ENCODE data around the gene KSR2. TPM values are rescaled to one million over a fixed set of nuclear protein-coding genes. Genes with fewer than 3 reads are reported as not detected.

The KSR2 gene
- total and polyA plus RNA-seq, 2 donors (not counting 3 experiments of a cell fraction or from before 2014, with no cell fraction given), result 2.1 to 5.2 TPM

DNA sequence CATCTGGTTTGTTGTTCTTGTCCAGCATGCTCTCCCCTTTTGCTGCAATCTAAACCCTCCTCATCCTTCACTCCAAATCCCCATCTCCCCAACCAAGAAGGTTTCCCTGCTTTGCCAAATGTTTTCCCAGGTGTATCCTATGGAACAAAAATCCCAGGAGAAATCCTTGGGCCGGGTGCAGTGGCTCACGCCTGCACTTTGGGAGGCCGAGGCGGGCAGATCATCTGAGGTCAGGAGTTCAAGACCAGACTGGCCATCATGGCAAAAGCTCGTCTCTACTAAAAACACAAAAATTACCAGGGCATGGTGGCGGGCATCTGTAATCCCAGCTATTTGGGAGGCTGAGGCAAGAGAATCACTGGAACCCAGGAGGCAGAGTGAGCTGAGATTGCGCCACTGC, 5.0 kb downstream of the KSR2 start:
- Histone ChIP-seq H3K4me2 (ENCODE audit: insufficient read depth, low read length) (no peak overlapping the region), H3K9ac (replicated peaks; ENCODE audit: extremely low read depth, insufficient read depth, low read length) (no peak overlapping the region), H3K79me2 (ENCODE audit: control insufficient read depth, insufficient read depth, low read length) (no peaks in the 10 kb centered on the region), H3K9me3 (replicated peaks; ENCODE audit: control insufficient read depth, insufficient read depth, low read length) (no peaks in the 10 kb centered on the region), H3K4me3 (replicated peaks in 1 of 3; ENCODE audit: insufficient read depth in 1 of 3, low read depth in 1 of 3, low read length in 3 of 3) (no peak overlapping the region), H3K9me1 (replicated peaks; ENCODE audit: control insufficient read depth, extremely low read depth, insufficient read depth, low read length) (no peaks in the 10 kb centered on the region), H2AFZ (ENCODE audit: low read depth, low read length) (no peak overlapping the region), H3K27ac (ENCODE audit: insufficient read depth, low read depth, low read length) (no peak overlapping the region), H4K20me1 (replicated peaks; ENCODE audit: control insufficient read depth, extremely low read depth, insufficient read depth, low read length) (no peaks in the 10 kb centered on the region), H3K36me3 (ENCODE audit: control insufficient read depth in 2 of 2, extremely low read depth in 1 of 2, insufficient read depth in 2 of 2, low read length in 2 of 2) (no peaks in the 10 kb centered on the region), H3K27me3 (ENCODE audit: control insufficient read depth in 2 of 2, insufficient read depth in 2 of 2, low read length in 2 of 2) (peaks cover 15 to 17% of the 10 kb centered on the region in 2 experiments), H3K4me1 (ENCODE audit: control insufficient read depth, extremely low read depth, insufficient read depth, low read length) (no peaks in the 10 kb centered on the region)
- FAIRE-seq, result no peak
- no peak for TF ChIP-seq JUN (IDR thresholded peaks at IDR 0.05; ENCODE audit: borderline replicate concordance, insufficient read depth, insufficient read length, low read depth)
- no peak for TF ChIP-seq GATA2 (IDR thresholded peaks at IDR 0.05; ENCODE audit: insufficient read depth, insufficient read length, low read depth, low read length)
- no peak for TF ChIP-seq EZH2 (IDR thresholded peaks at IDR 0.05; ENCODE audit: borderline replicate concordance, low read depth, low read length, severe bottlenecking)
- TF ChIP-seq, protein P1, sequence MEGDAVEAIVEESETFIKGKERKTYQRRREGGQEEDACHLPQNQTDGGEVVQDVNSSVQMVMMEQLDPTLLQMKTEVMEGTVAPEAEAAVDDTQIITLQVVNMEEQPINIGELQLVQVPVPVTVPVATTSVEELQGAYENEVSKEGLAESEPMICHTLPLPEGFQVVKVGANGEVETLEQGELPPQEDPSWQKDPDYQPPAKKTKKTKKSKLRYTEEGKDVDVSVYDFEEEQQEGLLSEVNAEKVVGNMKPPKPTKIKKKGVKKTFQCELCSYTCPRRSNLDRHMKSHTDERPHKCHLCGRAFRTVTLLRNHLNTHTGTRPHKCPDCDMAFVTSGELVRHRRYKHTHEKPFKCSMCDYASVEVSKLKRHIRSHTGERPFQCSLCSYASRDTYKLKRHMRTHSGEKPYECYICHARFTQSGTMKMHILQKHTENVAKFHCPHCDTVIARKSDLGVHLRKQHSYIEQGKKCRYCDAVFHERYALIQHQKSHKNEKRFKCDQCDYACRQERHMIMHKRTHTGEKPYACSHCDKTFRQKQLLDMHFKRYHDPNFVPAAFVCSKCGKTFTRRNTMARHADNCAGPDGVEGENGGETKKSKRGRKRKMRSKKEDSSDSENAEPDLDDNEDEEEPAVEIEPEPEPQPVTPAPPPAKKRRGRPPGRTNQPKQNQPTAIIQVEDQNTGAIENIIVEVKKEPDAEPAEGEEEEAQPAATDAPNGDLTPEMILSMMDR (IDR thresholded peaks at IDR 0.05; ENCODE audit: extremely low read depth in 1 of 2, insufficient read depth in 1 of 2, low read depth in 1 of 2, low read length in 2 of 2), result no peak
- no peak for TF ChIP-seq FOS (IDR thresholded peaks at IDR 0.05; ENCODE audit: borderline replicate concordance, insufficient read depth, low read length)
- TF ChIP-seq, protein P2, sequence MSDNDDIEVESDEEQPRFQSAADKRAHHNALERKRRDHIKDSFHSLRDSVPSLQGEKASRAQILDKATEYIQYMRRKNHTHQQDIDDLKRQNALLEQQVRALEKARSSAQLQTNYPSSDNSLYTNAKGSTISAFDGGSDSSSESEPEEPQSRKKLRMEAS (IDR thresholded peaks at IDR 0.05; ENCODE audit: insufficient read depth, insufficient read length), result no peak
- TF ChIP-seq POLR2A (IDR thresholded peaks at IDR 0.05; ENCODE audit: low read depth, low read length), result no peak
- ChIA-PET POLR2A (no interaction called here), CTCF (no interaction called here)
- DNase-seq (ENCODE audit: low read depth, low spot score), result no peak
- intact Hi-C loops (cut with micrococcal nuclease) (no loop called here), dilution Hi-C loops (cut with MboI; ENCODE audit: extremely low pct_ligation_motif_present, low sequenced_read_pairs) (no loop called here)
- no TSS peak for BruUV-seq (replicated peaks)

Measured in endothelial cell of umbilical vein (primary cell).